Upper lobe of left lung (tissue), 4 donors: ENCODE results near the gene SPAG8.

Source experiments
- CTCF ChIP-seq, 6 experiments: fragments of 450-650 bp in 4 of 6; fragments of 200-600 bp in 2 of 6; sonication (generic) in 2 of 6; IDR thresholded peaks; one replicate each; pipeline ENCODE4 v1.5.1; 2016 to 2019; ENCODE audit warnings: antibody characterized with exemption in 6 of 6
- POLR2A ChIP-seq, 4 donors: fragments of 450-650 bp; IDR thresholded peaks; one replicate each; pipeline ENCODE4 v1.5.1; 2016 to 2017; ENCODE audit warnings: antibody characterized with exemption in 4 of 4, mild to moderate bottlenecking in 2 of 4
- POLR2AphosphoS5 ChIP-seq, 2 donors: sonication (generic); formaldehyde crosslinking; IDR thresholded peaks; one replicate each; pipeline ENCODE4 v1.5.1; 2017; ENCODE audit warnings: antibody characterized with exemption in 2 of 2

- TF ChIP-seq CTCF (IDR thresholded peaks at IDR 0.05) (no peak), POLR2A (IDR thresholded peaks at IDR 0.05) (no peak), POLR2AphosphoS5 (IDR thresholded peaks at IDR 0.05) (no peak)
These were observed 6.0 kb downstream of the SPAG8 start for GRCh38 chr9:35806101-35806500.
